ENCODE measurements around the gene SULT1B1.

Gene SULT1B1

GRCh38 chr4:69701696-69702095 is 58.7 kb downstream of the SULT1B1 start:
- H2BK5ac ChIP-seq (ENCODE audit: low read depth, low read length, poor library complexity) = no peak overlapping the region
- H3K9ac ChIP-seq (ENCODE audit: low read length) = no peak overlapping the region
- H3K36me3 ChIP-seq (ENCODE audit: control insufficient read depth in 1 of 2, insufficient read depth in 2 of 2, low read length in 2 of 2) = no peaks in the 10 kb centered on the region
- H3K4me2 ChIP-seq (ENCODE audit: low read length) = no peak overlapping the region
- no peak overlapping the region for H4K12ac ChIP-seq (ENCODE audit: low read depth, low read length)
- H3K4me1 ChIP-seq (ENCODE audit: control insufficient read depth in 1 of 2, insufficient read depth in 2 of 2, low read length in 2 of 2) = no peaks in the 10 kb centered on the region
- H3K23ac ChIP-seq (ENCODE audit: low read length) = no peak overlapping the region
- H3K27ac ChIP-seq (ENCODE audit: low read depth, low read length) = no peak overlapping the region
- H3K4me3 ChIP-seq (ENCODE audit: low read depth, low read length) = no peak overlapping the region
- no peaks in the 10 kb centered on the region for H3K79me1 ChIP-seq (ENCODE audit: low read length)
- H3K18ac ChIP-seq (ENCODE audit: low read length) = no peak overlapping the region
- H4K91ac ChIP-seq (ENCODE audit: low read depth, low read length) = no peak overlapping the region
- H4K8ac ChIP-seq (ENCODE audit: low read depth, low read length) = no peak overlapping the region
- H3K9me3 ChIP-seq (ENCODE audit: insufficient read depth, low read depth, low read length) = no peaks in the 10 kb centered on the region
- H3K4ac ChIP-seq (ENCODE audit: low read depth, low read length) = no peak overlapping the region
- no peak overlapping the region for H2BK12ac ChIP-seq (ENCODE audit: low read length)
- DNase-seq = no peak
- no peak overlapping the region for H2AK5ac ChIP-seq (ENCODE audit: low read length)
- H3K79me2 ChIP-seq (ENCODE audit: control insufficient read depth, insufficient read depth, low read length, poor library complexity) = no peaks in the 10 kb centered on the region
- H2AFZ ChIP-seq (ENCODE audit: insufficient read depth, low read length, poor library complexity) = no peak overlapping the region
- no peak overlapping the region for H3K14ac ChIP-seq (ENCODE audit: low read length)
- H2BK120ac ChIP-seq (ENCODE audit: insufficient read depth, low read length, poor library complexity) = no peak overlapping the region
- H3K27me3 ChIP-seq (ENCODE audit: insufficient read depth, low read length) = no peaks in the 10 kb centered on the region
- no CpG with 5 or more reads among the region's 4 CpGs for WGBS (ENCODE audit: extremely low coverage, insufficient coverage, insufficient read length)

- Histone ChIP-seq H3K4ac (ENCODE audit: low read depth, low read length) (no peak overlapping the region), H3K4me1 (ENCODE audit: control insufficient read depth in 1 of 2, insufficient read depth in 2 of 2, low read length in 2 of 2) (no peaks in the 10 kb centered on the region), H3K79me2 (ENCODE audit: control insufficient read depth, insufficient read depth, low read length, poor library complexity) (no peaks in the 10 kb centered on the region), H3K14ac (ENCODE audit: low read length) (no peak overlapping the region), H3K36me3 (ENCODE audit: control insufficient read depth in 1 of 2, insufficient read depth in 2 of 2, low read length in 2 of 2) (no peaks in the 10 kb centered on the region), H4K91ac (ENCODE audit: low read depth, low read length) (no peak overlapping the region), H2AK5ac (ENCODE audit: low read length) (no peak overlapping the region), H3K79me1 (ENCODE audit: low read length) (no peaks in the 10 kb centered on the region), H2AFZ (ENCODE audit: insufficient read depth, low read length, poor library complexity) (no peak overlapping the region), H4K8ac (ENCODE audit: low read depth, low read length) (no peak overlapping the region), H4K12ac (ENCODE audit: low read depth, low read length) (no peak overlapping the region), H3K4me3 (ENCODE audit: low read depth, low read length) (no peak overlapping the region), H2BK5ac (ENCODE audit: low read depth, low read length, poor library complexity) (no peak overlapping the region), H3K23ac (ENCODE audit: low read length) (no peak overlapping the region), H2BK12ac (ENCODE audit: low read length) (no peak overlapping the region), H3K9ac (ENCODE audit: low read length) (no peak overlapping the region), H2BK120ac (ENCODE audit: insufficient read depth, low read length, poor library complexity) (no peak overlapping the region), H3K27ac (ENCODE audit: low read depth, low read length) (no peak overlapping the region), H3K27me3 (ENCODE audit: insufficient read depth, low read length) (no peaks in the 10 kb centered on the region), H3K9me3 (ENCODE audit: insufficient read depth, low read depth, low read length) (no peaks in the 10 kb centered on the region), H3K18ac (ENCODE audit: low read length) (no peak overlapping the region), H3K4me2 (ENCODE audit: low read length) (no peak overlapping the region)
- DNase-seq = no peak
- no CpG with 5 or more reads among the region's 1 CpG for WGBS (ENCODE audit: extremely low coverage, insufficient coverage, insufficient read length)
Observed at GRCh38 chr4:69697536-69698242, 62.7 kb downstream of the SULT1B1 start.

GRCh38 chr4:69689599-69689998 is 70.8 kb downstream of the SULT1B1 start:
- Histone ChIP-seq H3K18ac (ENCODE audit: low read length) (no peak overlapping the region), H4K8ac (ENCODE audit: low read depth, low read length) (no peak overlapping the region), H4K91ac (ENCODE audit: low read depth, low read length) (no peak overlapping the region), H3K4ac (ENCODE audit: low read depth, low read length) (no peak overlapping the region), H3K23ac (ENCODE audit: low read length) (no peak overlapping the region), H3K36me3 (ENCODE audit: control insufficient read depth in 1 of 2, insufficient read depth in 2 of 2, low read length in 2 of 2) (no peaks in the 10 kb centered on the region), H3K27ac (ENCODE audit: low read depth, low read length) (no peak overlapping the region), H3K27me3 (ENCODE audit: insufficient read depth, low read length) (no peaks in the 10 kb centered on the region), H3K79me1 (ENCODE audit: low read length) (no peaks in the 10 kb centered on the region), H2BK120ac (ENCODE audit: insufficient read depth, low read length, poor library complexity) (no peak overlapping the region), H3K9ac (ENCODE audit: low read length) (no peak overlapping the region), H3K4me2 (ENCODE audit: low read length) (no peak overlapping the region), H3K79me2 (ENCODE audit: control insufficient read depth, insufficient read depth, low read length, poor library complexity) (no peaks in the 10 kb centered on the region), H3K14ac (ENCODE audit: low read length) (no peak overlapping the region), H2AK5ac (ENCODE audit: low read length) (no peak overlapping the region), H3K4me1 (ENCODE audit: control insufficient read depth in 1 of 2, insufficient read depth in 2 of 2, low read length in 2 of 2) (no peaks in the 10 kb centered on the region), H4K12ac (ENCODE audit: low read depth, low read length) (no peak overlapping the region), H3K4me3 (ENCODE audit: low read depth, low read length) (no peak overlapping the region), H2BK5ac (ENCODE audit: low read depth, low read length, poor library complexity) (no peak overlapping the region), H3K9me3 (ENCODE audit: insufficient read depth, low read depth, low read length) (no peaks in the 10 kb centered on the region), H2BK12ac (ENCODE audit: low read length) (no peak overlapping the region), H2AFZ (ENCODE audit: insufficient read depth, low read length, poor library complexity) (no peak overlapping the region)
- peak in 1 of 2 donors; percentile 71 for DNase-seq
- no CpG with 5 or more reads among the region's 1 CpG for whole genome bisulfite sequencing (ENCODE audit: extremely low coverage, insufficient coverage, insufficient read length)

GRCh38 chr4:69684804-69685203 is 75.6 kb downstream of the SULT1B1 start:
- Histone ChIP-seq H3K9me3 (ENCODE audit: insufficient read depth, low read depth, low read length) (no peaks in the 10 kb centered on the region), H3K79me2 (ENCODE audit: control insufficient read depth, insufficient read depth, low read length, poor library complexity) (no peaks in the 10 kb centered on the region), H2BK120ac (ENCODE audit: insufficient read depth, low read length, poor library complexity) (no peak overlapping the region), H3K23ac (ENCODE audit: low read length) (no peak overlapping the region), H3K36me3 (ENCODE audit: control insufficient read depth in 1 of 2, insufficient read depth in 2 of 2, low read length in 2 of 2) (no peaks in the 10 kb centered on the region), H3K4ac (ENCODE audit: low read depth, low read length) (no peak overlapping the region), H2AFZ (ENCODE audit: insufficient read depth, low read length, poor library complexity) (no peak overlapping the region), H4K8ac (ENCODE audit: low read depth, low read length) (no peak overlapping the region), H2BK5ac (ENCODE audit: low read depth, low read length, poor library complexity) (no peak overlapping the region), H2BK12ac (ENCODE audit: low read length) (no peak overlapping the region), H3K18ac (ENCODE audit: low read length) (no peak overlapping the region), H3K27ac (ENCODE audit: low read depth, low read length) (no peak overlapping the region), H4K91ac (ENCODE audit: low read depth, low read length) (no peak overlapping the region), H3K4me1 (ENCODE audit: control insufficient read depth in 1 of 2, insufficient read depth in 2 of 2, low read length in 2 of 2) (no peaks in the 10 kb centered on the region), H3K14ac (ENCODE audit: low read length) (no peak overlapping the region), H3K9ac (ENCODE audit: low read length) (no peak overlapping the region), H3K4me2 (ENCODE audit: low read length) (no peak overlapping the region), H2AK5ac (ENCODE audit: low read length) (no peak overlapping the region), H3K4me3 (ENCODE audit: low read depth, low read length) (no peak overlapping the region), H4K12ac (ENCODE audit: low read depth, low read length) (no peak overlapping the region), H3K27me3 (ENCODE audit: insufficient read depth, low read length) (no peaks in the 10 kb centered on the region), H3K79me1 (ENCODE audit: low read length) (no peaks in the 10 kb centered on the region)
- WGBS (ENCODE audit: extremely low coverage, insufficient coverage, insufficient read length) = no CpG with 5 or more reads among the region's 4 CpGs
- DNase-seq = no peak

All from trophoblast cell (in vitro differentiated cells and primary cell).